GM12878 (cell line): ENCODE results near the gene B3GALT6. TPM values are rescaled to one million over a fixed set of nuclear protein-coding genes. Genes with fewer than 3 reads are reported as not detected.

Source experiments
- BACH1 ChIP-seq: fragments of 450-650 bp; IDR thresholded peaks from 2 replicates; pipeline ENCODE4 v1.6.1; 2017; ENCODE audit warnings: mild to moderate bottlenecking, borderline replicate concordance
- EGR1 ChIP-seq, 2 experiments: IDR thresholded peaks; 1 replicate in 1 of 2; 2 replicates in 1 of 2; pipeline ENCODE4 v1.6.1; 2011 to 2012; ENCODE audit warnings: low read depth in 2 of 2, low read length in 2 of 2, borderline replicate concordance in 1 of 2, mild to moderate bottlenecking in 1 of 2, moderate library complexity in 1 of 2
- EP300 ChIP-seq, 2 experiments: fragments of 150-350 bp in 1 of 2; IDR thresholded peaks; 2 replicates each; pipeline ENCODE4 v1.6.1; 2011 to 2012; ENCODE audit warnings: low read depth in 2 of 2, low read length in 2 of 2, borderline replicate concordance in 1 of 2, improper control_type of control experiment in 1 of 2, inconsistent platforms in 1 of 2; ENCODE audit not compliant: control insufficient read depth in 1 of 2
- ETV6 ChIP-seq, 2 experiments: fragments of 450-650 bp in 1 of 2; IDR thresholded peaks in 1 of 2; conservative IDR thresholded peaks in 1 of 2; 2 replicates each; pipeline ENCODE4 v1.6.1; 2014; ENCODE audit warnings: antibody characterized with exemption in 1 of 2, borderline replicate concordance in 1 of 2, low read depth in 1 of 2, mild to moderate bottlenecking in 1 of 2, moderate library complexity in 1 of 2
- GATAD2B ChIP-seq: fragments of 450-650 bp; conservative IDR thresholded peaks from 2 replicates; pipeline ENCODE4 v1.6.1; 2017; ENCODE audit warnings: low read depth, mild to moderate bottlenecking, moderate library complexity
- IRF4 ChIP-seq: IDR thresholded peaks from 2 replicates; pipeline ENCODE4 v1.6.1; 2011; ENCODE audit warnings: low read depth, low read length
- MEF2B ChIP-seq: fragments of 450-650 bp; IDR thresholded peaks from 2 replicates; pipeline ENCODE4 v1.6.1; 2018; ENCODE audit warnings: mild to moderate bottlenecking, moderate library complexity; ENCODE audit not compliant: partially characterized antibody, poor library complexity, severe bottlenecking
- MTA2 ChIP-seq: fragments of 450-650 bp; IDR thresholded peaks from 2 replicates; pipeline ENCODE4 v1.6.1; 2016; ENCODE audit warnings: low read depth, mild to moderate bottlenecking, moderate library complexity
- NR2C2 ChIP-seq: IDR thresholded peaks from 2 replicates; pipeline ENCODE4 v1.6.1; 2011; ENCODE audit warnings: borderline replicate concordance, low read depth; ENCODE audit not compliant: control insufficient read depth, insufficient read length
- NR2F1 ChIP-seq: fragments of 450-650 bp; conservative IDR thresholded peaks from 2 replicates; pipeline ENCODE4 v1.6.1; 2017; ENCODE audit warnings: mild to moderate bottlenecking
- RCOR1 ChIP-seq: conservative IDR thresholded peaks from 2 replicates; pipeline ENCODE4 v1.6.1; 2012; ENCODE audit warnings: low read depth, low read length, improper control_type of control experiment
- TAF1 ChIP-seq: IDR thresholded peaks from 2 replicates; pipeline ENCODE4 v1.6.1; 2011; ENCODE audit warnings: mild to moderate bottlenecking, low read depth, low read length, borderline replicate concordance
- TBL1XR1 ChIP-seq: IDR thresholded peaks from 2 replicates; pipeline ENCODE4 v1.6.1; 2012; ENCODE audit warnings: low read depth, low read length, improper control_type of control experiment
- ZNF384 ChIP-seq: IDR thresholded peaks from 2 replicates; pipeline ENCODE4 v1.6.1; 2012; ENCODE audit warnings: low read depth, mild to moderate bottlenecking, low read length, improper control_type of control experiment, borderline replicate concordance
- polyA plus RNA-seq, 11 experiments: library from polyadenylated mRNA; depleted of rRNA in 4 of 11; unstranded in 6 of 11; stranded (reverse) in 5 of 11; fragments of >200 nt; fragmentation: Nextera tagmentation in 4 of 11; fragmentation: Illumina TruSeq in 1 of 11; extraction: Ambion mirVana in 4 of 11; extraction: Trizol in 1 of 11; gene quantifications; 1 replicate in 1 of 11; 2 replicates in 10 of 11; pipeline versions ENCODE4 v1.2.1 to v1.2.3, GENCODE V29; 2011 to 2016; ENCODE audit warnings: inconsistent platforms in 2 of 11, missing spikeins in 2 of 11, low read depth in 1 of 11
- total RNA-seq, 4 experiments: library from RNA; depleted of rRNA in 3 of 4; stranded (reverse); fragments of >200 nt in 3 of 4; fragmentation: Illumina TruSeq in 1 of 4; extraction: Trizol in 1 of 4; gene quantifications; 2 replicates each; pipeline versions ENCODE4 v1.2.1 to v1.2.3, GENCODE V29; 2013 to 2021
- TF ChIP-seq, protein P1 (sequence below): fragments of 450-650 bp; conservative IDR thresholded peaks from 2 replicates; pipeline ENCODE4 v1.6.1; 2017; ENCODE audit warnings: mild to moderate bottlenecking, moderate library complexity

The B3GALT6 gene
- total and polyA plus RNA-seq, 10 of the 15 experiments (the other 5 are each of a cell fraction or from before 2014, with no cell fraction given), result 0.53 to 20.8 (median 4.5) TPM

GRCh38 chr1:1206966-1207531 lies 25.0 kb upstream of the B3GALT6 start (continued):
- TF ChIP-seq NR2C2, result no peak
- 0 out of 2 replicates have a peak, but pooled peaks have one; percentile 45 for TF ChIP-seq NR2F1
- TF ChIP-seq ZNF384, result no peak
- TF ChIP-seq TAF1, result no peak
- TF ChIP-seq RCOR1, result no peak
- no peak for TF ChIP-seq GATAD2B
- no peak for TF ChIP-seq EP300 (IDR thresholded peaks at IDR 0.05; ENCODE audit: borderline replicate concordance in 1 of 2, control insufficient read depth in 1 of 2, low read depth in 2 of 2, low read length in 2 of 2)
- peak; percentile 42 for TF ChIP-seq MEF2B
- TF ChIP-seq, protein P1, sequence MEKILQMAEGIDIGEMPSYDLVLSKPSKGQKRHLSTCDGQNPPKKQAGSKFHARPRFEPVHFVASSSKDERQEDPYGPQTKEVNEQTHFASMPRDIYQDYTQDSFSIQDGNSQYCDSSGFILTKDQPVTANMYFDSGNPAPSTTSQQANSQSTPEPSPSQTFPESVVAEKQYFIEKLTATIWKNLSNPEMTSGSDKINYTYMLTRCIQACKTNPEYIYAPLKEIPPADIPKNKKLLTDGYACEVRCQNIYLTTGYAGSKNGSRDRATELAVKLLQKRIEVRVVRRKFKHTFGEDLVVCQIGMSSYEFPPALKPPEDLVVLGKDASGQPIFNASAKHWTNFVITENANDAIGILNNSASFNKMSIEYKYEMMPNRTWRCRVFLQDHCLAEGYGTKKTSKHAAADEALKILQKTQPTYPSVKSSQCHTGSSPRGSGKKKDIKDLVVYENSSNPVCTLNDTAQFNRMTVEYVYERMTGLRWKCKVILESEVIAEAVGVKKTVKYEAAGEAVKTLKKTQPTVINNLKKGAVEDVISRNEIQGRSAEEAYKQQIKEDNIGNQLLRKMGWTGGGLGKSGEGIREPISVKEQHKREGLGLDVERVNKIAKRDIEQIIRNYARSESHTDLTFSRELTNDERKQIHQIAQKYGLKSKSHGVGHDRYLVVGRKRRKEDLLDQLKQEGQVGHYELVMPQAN, result no peak
- TF ChIP-seq BACH1, result no peak
- TF ChIP-seq ETV6 (conservative IDR thresholded peaks at IDR 0.05 in 1 of 2, IDR thresholded peaks at IDR 0.05 in 1 of 2; ENCODE audit: borderline replicate concordance in 1 of 2, low read depth in 1 of 2), result no peak
- no peak for TF ChIP-seq IRF4
- TF ChIP-seq EGR1 (IDR thresholded peaks at IDR 0.05; ENCODE audit: borderline replicate concordance in 1 of 2, low read depth in 2 of 2, low read length in 2 of 2), result peak in 1 of 2 experiments; percentile 59; a peak in 1 of 3 replicates
- TF ChIP-seq TBL1XR1, result no peak
- TF ChIP-seq MTA2, result no peak
